K562 (cell line): ENCODE results near the gene SEMA4F.

Source experiments
- ATF3 ChIP-seq, 2 experiments: fragments of 450-650 bp in 1 of 2; sonication (generic) in 1 of 2; formaldehyde crosslinking in 1 of 2; IDR thresholded peaks in 1 of 2; conservative IDR thresholded peaks in 1 of 2; 2 replicates each; pipeline versions ENCODE4 v1.6.1 to v1.8.1; 2016 to 2023; ENCODE audit warnings: mild to moderate bottlenecking in 2 of 2, moderate library complexity in 2 of 2, inconsistent platforms in 1 of 2, missing genetic modification reagents in 1 of 2
- ATF7 ChIP-seq: fragments of 450-650 bp; IDR thresholded peaks from 2 replicates; pipeline ENCODE4 v1.7.1; 2014; ENCODE audit warnings: mild to moderate bottlenecking, moderate library complexity
- CTCF ChIP-seq, 3 experiments: IDR thresholded peaks in 2 of 3; conservative IDR thresholded peaks in 1 of 3; 2 replicates each; pipeline ENCODE4 v1.5.1; 2011 to 2012; ENCODE audit warnings: low read length in 3 of 3, mild to moderate bottlenecking in 3 of 3, control low read depth in 2 of 3, improper control_type of control experiment in 1 of 3, inconsistent platforms in 1 of 3, low read depth in 1 of 3, mixed read lengths in 1 of 3, moderate library complexity in 1 of 3; ENCODE audit not compliant: insufficient read depth in 2 of 3
- GTF2B ChIP-seq: IDR thresholded peaks from 2 replicates; pipeline ENCODE4 v1.6.1; 2011; ENCODE audit not compliant: insufficient read length; ENCODE audit errors: extremely low read depth
- HES1 ChIP-seq: fragments of 450-650 bp; IDR thresholded peaks from 2 replicates; pipeline ENCODE4 v1.6.1; 2016; ENCODE audit warnings: low read depth, mild to moderate bottlenecking, moderate library complexity
- JUND ChIP-seq, 2 experiments: IDR thresholded peaks; 2 replicates in 1 of 2; 3 replicates in 1 of 2; pipeline ENCODE4 v1.6.1; 2011; ENCODE audit warnings: borderline replicate concordance in 2 of 2, low read depth in 2 of 2, low read length in 2 of 2, improper control_type of control experiment in 1 of 2, missing biosample characterization in 1 of 2, missing genetic modification characterization in 1 of 2, missing genetic modification reagents in 1 of 2
- KDM4B ChIP-seq, 2 experiments: fragments of 450-650 bp in 1 of 2; sonication (generic) in 1 of 2; IDR thresholded peaks; 2 replicates each; pipeline ENCODE4 v1.6.1; 2016 to 2017; ENCODE audit warnings: borderline replicate concordance in 2 of 2, antibody characterized with exemption in 1 of 2, low read depth in 1 of 2, mild to moderate bottlenecking in 1 of 2
- NFE2L1 ChIP-seq: fragments of 450-650 bp; IDR thresholded peaks from 2 replicates; pipeline ENCODE4 v1.6.1; 2016; ENCODE audit warnings: missing genetic modification characterization, low read depth, mild to moderate bottlenecking, missing compliant biosample characterization, moderate library complexity, borderline replicate concordance
- POLR2A ChIP-seq: fragments of 450-650 bp; conservative IDR thresholded peaks from 2 replicates; pipeline ENCODE4 v1.6.1; 2016
- TRIM28 ChIP-seq: fragments of 450-650 bp; IDR thresholded peaks from 2 replicates; pipeline ENCODE4 v1.6.1; 2017
- ZEB2 ChIP-seq: fragments of 450-650 bp; IDR thresholded peaks from 2 replicates; pipeline ENCODE4 v1.6.1; 2016

GRCh38 chr2:74653589-74653984, 460 bp upstream of the SEMA4F start:
- no peak for TF ChIP-seq TRIM28
- no peak for TF ChIP-seq HES1
- no peak for TF ChIP-seq ATF7
- no peak for TF ChIP-seq CTCF (IDR thresholded peaks at IDR 0.05 in 2 of 3, conservative IDR thresholded peaks at IDR 0.05 in 1 of 3; ENCODE audit: insufficient read depth in 2 of 3, low read depth in 1 of 3, low read length in 3 of 3)
- no peak for TF ChIP-seq POLR2A
- no peak for TF ChIP-seq GTF2B
- no peak for TF ChIP-seq KDM4B (IDR thresholded peaks at IDR 0.05; ENCODE audit: borderline replicate concordance in 2 of 2, low read depth in 1 of 2)
- 0 out of 2 replicates have a peak, but pooled peaks have one; percentile 11 for TF ChIP-seq JUND (IDR thresholded peaks at IDR 0.05; ENCODE audit: borderline replicate concordance, low read depth, low read length)
- TF ChIP-seq JUND (tag; IDR thresholded peaks at IDR 0.05; ENCODE audit: borderline replicate concordance, low read depth, low read length), result no peak
- peak; percentile 56; the same call in 1 of the 2 replicates for TF ChIP-seq ZEB2
- TF ChIP-seq NFE2L1, result no peak
- no peak for TF ChIP-seq ATF3 (IDR thresholded peaks at IDR 0.05)
- no peak for TF ChIP-seq ATF3 (CRISPR knock-in tag; conservative IDR thresholded peaks at IDR 0.05)
